B cell (primary cell): ENCODE data around the gene MED25. TPM values are rescaled to one million over a fixed set of nuclear protein-coding genes. Genes with fewer than 3 reads are reported as not detected.

Experiments used
- ATAC-seq: fragments of 200-7000 bp; cut with Tn5 transposase; one replicate; pipeline ENCODE4 v1.10.0; 2021; ENCODE audit warnings: low read depth, mild to moderate bottlenecking, moderate number of reproducible peaks, moderate library complexity
- CTCF ChIA-PET: fragments of 350-600 bp; sonication (Branson Sonifier 250); formaldehyde crosslinking; loops from one replicate; lab custom pipeline; 2021; ENCODE audit warnings: antibody characterized with exemption, inconsistent platforms; lab: Charles Lee
- POLR2A ChIA-PET: fragments of 350-600 bp; sonication (Branson Sonifier 250); formaldehyde crosslinking; loops from one replicate; lab custom pipeline; 2021; ENCODE audit warnings: antibody characterized with exemption; lab: Charles Lee
- DNase-seq: peaks from one replicate; pipeline ENCODE4 v3.0.0; 2013
- H2AFZ ChIP-seq: 2 replicates; pipeline ENCODE4 v1.6.1; 2012; ENCODE audit warnings: mild to moderate bottlenecking, low read depth, low read length; ENCODE audit not compliant: insufficient read depth, poor library complexity, severe bottlenecking
- H3K27ac ChIP-seq, 2 donors: 1 replicate in 1 of 2; 2 replicates in 1 of 2; pipeline ENCODE4 v1.5.1; 2012 to 2013; ENCODE audit warnings: low read length in 2 of 2, mild to moderate bottlenecking in 2 of 2, moderate library complexity in 1 of 2
- H3K27me3 ChIP-seq, 4 experiments: fragments of 200-600 bp in 1 of 4; sonication (generic) in 1 of 4; replicated peaks in 1 of 4; 1 replicate in 2 of 4; 2 replicates in 2 of 4; pipeline versions ENCODE4 v1.6.1 to v1.7.0; 2013 to 2016; ENCODE audit warnings: low read length in 3 of 4, mild to moderate bottlenecking in 2 of 4, mixed read lengths in 1 of 4, moderate library complexity in 1 of 4; ENCODE audit not compliant: insufficient read depth in 4 of 4, control insufficient read depth in 3 of 4; ENCODE audit errors: control extremely low read depth in 1 of 4
- H3K36me3 ChIP-seq, 2 experiments: replicated peaks in 1 of 2; 1 replicate in 1 of 2; 2 replicates in 1 of 2; pipeline versions ENCODE4 v1.6.1 to v1.7.1; 2013; ENCODE audit warnings: low read length in 1 of 2; ENCODE audit not compliant: insufficient read depth in 2 of 2, control insufficient read depth in 1 of 2; ENCODE audit errors: control extremely low read depth in 1 of 2, extremely low read depth in 1 of 2
- H3K4me1 ChIP-seq, 2 donors: fragments of 200-600 bp in 1 of 2; sonication (generic) in 1 of 2; 1 replicate in 1 of 2; 2 replicates in 1 of 2; pipeline versions ENCODE4 v1.5.1 to v1.6.1; 2013 to 2017; ENCODE audit warnings: low read length in 2 of 2; ENCODE audit not compliant: control insufficient read depth in 2 of 2, insufficient read depth in 2 of 2
- H3K4me2 ChIP-seq: replicated peaks from 2 replicates; pipeline ENCODE3; 2012; ENCODE audit warnings: mild to moderate bottlenecking, low read depth, low read length; ENCODE audit not compliant: poor library complexity, severe bottlenecking
- H3K4me3 ChIP-seq, 5 experiments: fragments of 200-600 bp in 1 of 5; sonication (generic) in 1 of 5; 1 replicate in 3 of 5; 2 replicates in 2 of 5; pipeline versions ENCODE4 v1.5.1 to v1.7.0; 2011 to 2016; ENCODE audit warnings: low read length in 4 of 5, mild to moderate bottlenecking in 4 of 5, low read depth in 2 of 5, control low read depth in 1 of 5, moderate library complexity in 1 of 5; ENCODE audit not compliant: insufficient read depth in 1 of 5; ENCODE audit errors: control extremely low read depth in 1 of 5, extremely low read depth in 1 of 5
- H3K79me2 ChIP-seq: fragments of 200-600 bp; sonication (generic); one replicate; pipeline ENCODE4 v1.6.0; 2016; ENCODE audit warnings: low read length; ENCODE audit not compliant: control insufficient read depth, insufficient read depth
- H3K9ac ChIP-seq: fragments of 200-600 bp; sonication (generic); 2 replicates; pipeline ENCODE4 v1.6.1; 2017; ENCODE audit warnings: mild to moderate bottlenecking, low read length, moderate library complexity
- H3K9me3 ChIP-seq, 3 donors: one replicate each; pipeline versions ENCODE4 v1.6.1 to v1.7.1; 2013; ENCODE audit warnings: low read length in 2 of 3; ENCODE audit not compliant: control insufficient read depth in 2 of 3, insufficient read depth in 1 of 3; ENCODE audit errors: control extremely low read depth in 1 of 3
- H4K20me1 ChIP-seq: 2 replicates; pipeline ENCODE4 v1.6.0; 2012; ENCODE audit warnings: mild to moderate bottlenecking, low read length; ENCODE audit not compliant: insufficient read depth, control insufficient read depth, poor library complexity, severe bottlenecking
- H3K27ac Mint-ChIP-seq: one replicate; pipeline ENCODE4 v1.8.0; 2021; ENCODE audit warnings: mixed read lengths
- H3K27me3 Mint-ChIP-seq: one replicate; pipeline ENCODE4 v1.8.0; 2021; ENCODE audit warnings: mixed read lengths
- H3K4me1 Mint-ChIP-seq: one replicate; pipeline ENCODE4 v1.8.0; 2021; ENCODE audit warnings: mixed read lengths
- H3K4me3 Mint-ChIP-seq: one replicate; pipeline ENCODE4 v1.8.0; 2021; ENCODE audit warnings: mixed read lengths
- H3K9me3 Mint-ChIP-seq: one replicate; pipeline ENCODE4 v1.8.0; 2022; ENCODE audit warnings: mixed read lengths; ENCODE audit not compliant: insufficient read depth
- CTCF ChIP-seq: fragments of 200-600 bp; IDR thresholded peaks from one replicate; pipeline ENCODE4 v1.8.0; 2022; ENCODE audit warnings: antibody characterized with exemption, mild to moderate bottlenecking
- EZH2 ChIP-seq: IDR thresholded peaks from 2 replicates; pipeline ENCODE4 v1.6.1; 2012; ENCODE audit warnings: borderline replicate concordance, low read depth, mild to moderate bottlenecking, moderate library complexity, low read length; ENCODE audit not compliant: insufficient read depth, poor library complexity, severe bottlenecking
- WGBS: methylation state at CpG from one replicate; pipeline ENCODE4 v1.1.5; 2013; ENCODE audit warnings: missing lambda C conversion rate; ENCODE audit not compliant: insufficient coverage; 5-methylcytosine and 5-hydroxymethylcytosine counted together
- intact Hi-C: fragments of 100-400 bp; cut with micrococcal nuclease; formaldehyde crosslinking; loops from one replicate; pipeline ENCODE4 v1.10.0; 2022
- polyA plus RNA-seq: library from polyadenylated mRNA; depleted of rRNA; stranded (reverse); fragments of >200 nt; gene quantifications from 2 replicates; pipeline ENCODE4 v1.2.3, GENCODE V29; 2012
- total RNA-seq, 2 donors: library from RNA; stranded (reverse); fragments of 120-200 nt in 1 of 2; gene quantifications; 1 replicate in 1 of 2; 2 replicates in 1 of 2; pipeline versions ENCODE4 v1.2.3 to v1.2.4, GENCODE V29; 2013 to 2022

The MED25 gene
- total and polyA plus RNA-seq, 2 donors (not counting 1 experiment from before 2014, with no cell fraction given) = 93.0 to 126 TPM

DNA sequence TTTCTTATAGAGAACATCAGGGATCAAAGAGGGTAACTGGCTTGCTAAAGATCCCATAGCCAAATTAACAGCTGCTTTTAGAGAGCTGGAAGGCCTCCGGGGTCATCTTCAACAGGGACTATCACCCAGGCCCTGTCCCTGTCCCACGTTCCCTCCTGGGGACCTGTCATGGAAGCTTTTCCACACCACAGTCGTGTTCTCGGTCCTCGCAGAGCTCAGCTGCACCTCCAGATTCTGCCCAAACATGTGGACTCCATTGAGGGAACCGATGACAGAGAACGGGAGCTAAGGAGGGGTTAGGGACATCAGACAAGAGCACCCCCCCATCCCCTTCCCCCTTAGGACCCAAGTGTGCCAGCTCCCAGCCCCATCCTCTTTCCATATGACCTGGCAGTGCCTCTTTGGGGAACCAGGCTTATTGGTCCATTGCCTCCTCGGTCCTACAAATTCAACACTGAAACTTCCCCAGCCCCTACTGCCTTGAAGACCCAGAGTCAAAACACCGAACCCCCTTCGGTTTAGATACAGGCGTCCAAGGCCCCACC is 5.6 kb upstream of the MED25 start:
- Histone ChIP-seq H3K4me2 (peak overlapping the region; percentile 95), H3K4me3 (peak overlapping the region; percentile 70 to 100 (median 94)), H3K79me2 (peaks cover 3% of the 10 kb centered on the region), H3K36me3 (no peaks in the 10 kb centered on the region), H3K4me1 (peaks cover 28 to 49% of the 10 kb centered on the region in 2 donors), H4K20me1 (no peaks in the 10 kb centered on the region), H3K27ac (peak overlapping the region; percentile 92 to 97), H3K9ac (peak overlapping the region; percentile 99), H3K9me3 (no peaks in the 10 kb centered on the region), H3K27me3 (no peaks in the 10 kb centered on the region), H2AFZ (peak overlapping the region; percentile 78)
- TF ChIP-seq EZH2 (no peak), CTCF (no peak)
- DNase-seq (no peak), ATAC-seq (no peak)
- Mint-ChIP-seq H3K4me3 (peak overlapping the region; percentile 97), H3K27ac (peak overlapping the region; percentile 98), H3K4me1 (peaks cover 51% of the 10 kb centered on the region), H3K27me3 (no peaks in the 10 kb centered on the region), H3K9me3 (no peaks in the 10 kb centered on the region)
- WGBS = 53% methylated on average over 10 of the region's 11 CpGs
- POLR2A ChIA-PET = interaction anchor here (1.2 to 3.3 kb wide), 7 partner anchors 31 to 64 kb away, joined by 4 to 30 read pairs (median 12); partner anchors contain the start of genes AKT1S1, AP2A1, PTOV1 and TBC1D17
- intact Hi-C loops = loop anchor here (2.0 kb wide), 2 partner anchors 136 to 212 kb away; partner anchors contain the start of genes PRMT1 and VRK3
- CTCF ChIA-PET = interaction anchor here (0.6 to 1.8 kb wide), 6 partner anchors 31 to 95 kb away, joined by 3 to 7 read pairs (median 6); partner anchors contain the start of gene AP2A1
